ENCODE data around the gene ARHGEF9.

- no peak for TF ChIP-seq EHMT2 (IDR thresholded peaks at IDR 0.05; ENCODE audit: low read depth)
- TF ChIP-seq REST (IDR thresholded peaks at IDR 0.05), result no peak
- no peak for TF ChIP-seq CTCF (IDR thresholded peaks at IDR 0.05)
- TF ChIP-seq POLR2A (IDR thresholded peaks at IDR 0.05; ENCODE audit: low read length), result no peak
- no peak for TF ChIP-seq BHLHE40 (IDR thresholded peaks at IDR 0.05; ENCODE audit: low read depth, low read length)
- no peak for TF ChIP-seq CEBPB (IDR thresholded peaks at IDR 0.05)
- no peak for TF ChIP-seq ESRRA (IDR thresholded peaks at IDR 0.05; ENCODE audit: borderline replicate concordance, low read length)
- TF ChIP-seq JUNB (IDR thresholded peaks at IDR 0.05), result no peak
- TF ChIP-seq PHF8 (IDR thresholded peaks at IDR 0.05; ENCODE audit: borderline replicate concordance, low read depth), result no peak
Measured at GRCh38 chrX:63679432-63679831, 105.6 kb downstream of the ARHGEF9 start.
